ENCODE data around the gene TMEM209. TPM values are rescaled to one million over a fixed set of nuclear protein-coding genes. Genes with fewer than 3 reads are reported as not detected.

TMEM209 gene
- polyA plus RNA-seq, 2 of the 4 experiments (the other 2 are of a cell fraction): 12.8 to 36.6 TPM

DNA sequence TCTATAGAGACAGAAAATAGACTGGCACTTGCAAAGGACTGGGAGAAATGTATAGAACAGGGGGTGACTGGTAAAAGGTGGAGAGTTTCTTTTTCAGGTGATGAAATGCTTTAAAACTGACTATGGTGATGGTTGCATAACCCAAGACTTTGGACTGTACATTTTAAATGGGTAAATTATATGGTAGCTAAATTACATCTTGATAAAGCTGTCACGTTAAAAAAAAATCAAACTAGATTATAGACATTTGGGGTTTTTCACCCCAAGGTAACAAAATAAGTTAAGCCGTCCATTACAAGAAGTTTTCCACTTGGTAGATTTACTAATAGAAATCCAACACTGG is 24.0 kb downstream of the TMEM209 start:
- no peak for TF ChIP-seq BHLHE40 (IDR thresholded peaks at IDR 0.05; ENCODE audit: low read depth, low read length)
- 90% methylated on average over 2 of the region's 2 CpGs for WGBS (ENCODE audit: missing lambda C conversion rate)
- DNase-seq (ENCODE audit: low read depth in 1 of 2, low spot score in 1 of 2): no peak
- no peaks in the 10 kb centered on the region for H3K4me1 ChIP-seq
- no peak overlapping the region for H3K4me3 ChIP-seq
- no peak for FAIRE-seq
- no peak overlapping the region for H3K4me2 ChIP-seq
- no peaks in the 10 kb centered on the region for H3K9me3 ChIP-seq
- ChIA-PET POLR2A (no interaction called here), CTCF (interaction anchor here (0.6 to 1.5 kb wide), 4 partner anchors 12 to 109 kb away, joined by 3 to 5 read pairs (median 4); no protein-coding TSS in a partner anchor)
- H3K27ac ChIP-seq: no peak overlapping the region
- ATAC-seq: no peak

DNA sequence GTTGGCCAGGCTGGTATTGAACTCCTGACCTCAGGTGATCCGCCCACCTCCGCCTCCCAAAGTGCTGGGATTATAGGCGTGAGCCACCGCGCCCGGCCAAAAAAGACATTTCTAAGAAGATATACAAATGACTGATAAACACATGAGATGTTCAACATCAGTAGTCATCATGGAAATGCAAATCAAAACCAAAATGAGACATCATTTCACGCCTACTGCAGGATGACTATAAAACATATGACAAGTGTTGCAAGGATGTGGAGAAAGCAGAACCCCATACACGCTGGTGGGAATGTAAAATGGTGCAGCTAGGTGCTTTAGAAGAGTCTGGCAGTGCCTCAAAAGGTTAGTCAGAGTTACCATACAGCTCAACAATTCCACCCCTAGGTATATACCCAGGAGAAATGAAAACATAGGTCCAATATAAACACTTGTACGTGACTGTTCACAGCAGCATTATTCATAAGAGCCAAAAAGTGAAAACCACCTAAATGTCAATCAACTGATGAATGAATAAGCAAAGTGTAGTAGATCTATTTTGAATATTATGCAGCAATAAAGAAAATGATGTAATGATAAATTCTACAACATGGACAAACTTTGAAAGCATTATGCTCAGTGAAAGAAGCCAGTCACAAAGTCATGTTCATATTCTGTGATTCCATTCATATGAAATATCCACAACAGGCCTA is 24.5 kb downstream of the TMEM209 start:
- Histone ChIP-seq H3K9me3 (no peaks in the 10 kb centered on the region), H3K27ac (no peak overlapping the region), H3K4me2 (no peak overlapping the region), H3K4me3 (no peak overlapping the region), H3K4me1 (no peaks in the 10 kb centered on the region)
- no peak for FAIRE-seq
- TF ChIP-seq HDAC2 (IDR thresholded peaks at IDR 0.05): no peak
- TF ChIP-seq CBX8 (IDR thresholded peaks at IDR 0.05): no peak
- TF ChIP-seq RARB (CRISPR knock-in tag; IDR thresholded peaks at IDR 0.05): no peak
- no peak for TF ChIP-seq ZNF302 (CRISPR knock-in tag; IDR thresholded peaks at IDR 0.05)
- TF ChIP-seq POLR2A (IDR thresholded peaks at IDR 0.05; ENCODE audit: low read length): no peak
- no peak for TF ChIP-seq PHF8 (IDR thresholded peaks at IDR 0.05; ENCODE audit: borderline replicate concordance, low read depth)
- 95% methylated on average over 9 of the region's 9 CpGs for WGBS (ENCODE audit: missing lambda C conversion rate)
- POLR2A ChIA-PET: no interaction called here
- CTCF ChIA-PET: interaction anchor here (1.5 kb wide), 1 partner anchor 19 kb away, joined by 4 read pairs; no protein-coding TSS in a partner anchor
- no peak for DNase-seq (ENCODE audit: low read depth in 1 of 2, low spot score in 1 of 2)
- ATAC-seq: no peak

DNA sequence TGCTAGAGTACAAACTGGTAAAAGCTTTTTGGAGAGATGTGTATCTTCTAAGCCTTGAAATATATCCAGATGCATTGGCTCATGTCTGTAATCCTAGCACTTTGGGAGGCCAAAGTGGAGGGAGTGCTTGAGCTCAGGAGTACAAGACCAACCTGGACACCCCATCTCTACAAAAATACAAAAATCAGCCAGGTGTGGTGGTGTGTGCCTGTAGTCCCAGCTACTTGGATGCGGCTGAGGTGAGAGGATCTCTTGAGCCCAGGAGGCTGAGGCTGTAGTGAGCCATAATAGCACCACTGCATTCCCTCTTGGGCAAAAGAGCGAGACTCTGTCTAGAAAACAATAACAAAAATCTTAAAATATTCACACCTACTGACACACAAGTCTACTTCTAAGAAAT is 25.6 kb downstream of the TMEM209 start:
- no peak for DNase-seq (ENCODE audit: low read depth in 1 of 2, low spot score in 1 of 2)
- Histone ChIP-seq H3K4me2 (no peak overlapping the region), H3K4me1 (no peaks in the 10 kb centered on the region), H3K27ac (no peak overlapping the region), H3K9me3 (no peaks in the 10 kb centered on the region), H3K4me3 (no peak overlapping the region)
- 98% methylated on average over 2 of the region's 2 CpGs for WGBS (ENCODE audit: missing lambda C conversion rate)
- TF ChIP-seq, protein P1, sequence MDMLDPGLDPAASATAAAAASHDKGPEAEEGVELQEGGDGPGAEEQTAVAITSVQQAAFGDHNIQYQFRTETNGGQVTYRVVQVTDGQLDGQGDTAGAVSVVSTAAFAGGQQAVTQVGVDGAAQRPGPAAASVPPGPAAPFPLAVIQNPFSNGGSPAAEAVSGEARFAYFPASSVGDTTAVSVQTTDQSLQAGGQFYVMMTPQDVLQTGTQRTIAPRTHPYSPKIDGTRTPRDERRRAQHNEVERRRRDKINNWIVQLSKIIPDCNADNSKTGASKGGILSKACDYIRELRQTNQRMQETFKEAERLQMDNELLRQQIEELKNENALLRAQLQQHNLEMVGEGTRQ (IDR thresholded peaks at IDR 0.05): no peak
- TF ChIP-seq, protein P2, sequence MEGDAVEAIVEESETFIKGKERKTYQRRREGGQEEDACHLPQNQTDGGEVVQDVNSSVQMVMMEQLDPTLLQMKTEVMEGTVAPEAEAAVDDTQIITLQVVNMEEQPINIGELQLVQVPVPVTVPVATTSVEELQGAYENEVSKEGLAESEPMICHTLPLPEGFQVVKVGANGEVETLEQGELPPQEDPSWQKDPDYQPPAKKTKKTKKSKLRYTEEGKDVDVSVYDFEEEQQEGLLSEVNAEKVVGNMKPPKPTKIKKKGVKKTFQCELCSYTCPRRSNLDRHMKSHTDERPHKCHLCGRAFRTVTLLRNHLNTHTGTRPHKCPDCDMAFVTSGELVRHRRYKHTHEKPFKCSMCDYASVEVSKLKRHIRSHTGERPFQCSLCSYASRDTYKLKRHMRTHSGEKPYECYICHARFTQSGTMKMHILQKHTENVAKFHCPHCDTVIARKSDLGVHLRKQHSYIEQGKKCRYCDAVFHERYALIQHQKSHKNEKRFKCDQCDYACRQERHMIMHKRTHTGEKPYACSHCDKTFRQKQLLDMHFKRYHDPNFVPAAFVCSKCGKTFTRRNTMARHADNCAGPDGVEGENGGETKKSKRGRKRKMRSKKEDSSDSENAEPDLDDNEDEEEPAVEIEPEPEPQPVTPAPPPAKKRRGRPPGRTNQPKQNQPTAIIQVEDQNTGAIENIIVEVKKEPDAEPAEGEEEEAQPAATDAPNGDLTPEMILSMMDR (IDR thresholded peaks at IDR 0.05): no peak
- TF ChIP-seq MYC (IDR thresholded peaks at IDR 0.05; ENCODE audit: borderline replicate concordance, low read length) (no peak), JUN (IDR thresholded peaks at IDR 0.05) (no peak), KDM1A (IDR thresholded peaks at IDR 0.05; ENCODE audit: low read depth) (no peak), HOXB13 (CRISPR knock-in tag; IDR thresholded peaks at IDR 0.05; ENCODE audit: low read depth) (no peak), CEBPB (IDR thresholded peaks at IDR 0.05) (no peak), FOSL2 (IDR thresholded peaks at IDR 0.05) (no peak), FOSL2 (CRISPR knock-in tag; IDR thresholded peaks at IDR 0.05) (no peak), FOXS1 (CRISPR knock-in tag; IDR thresholded peaks at IDR 0.05) (no peak), CBX2 (IDR thresholded peaks at IDR 0.05; ENCODE audit: borderline replicate concordance, low read depth) (no peak), JUNB (IDR thresholded peaks at IDR 0.05) (no peak), HEYL (CRISPR knock-in tag; IDR thresholded peaks at IDR 0.05) (no peak), HOXB5 (CRISPR knock-in tag; IDR thresholded peaks at IDR 0.05) (no peak), NR3C1 (IDR thresholded peaks at IDR 0.05) (no peak), GATA3 (IDR thresholded peaks at IDR 0.05; ENCODE audit: borderline replicate concordance) (no peak), POLR2AphosphoS2 (conservative IDR thresholded peaks at IDR 0.05; ENCODE audit: low read length) (no peak)
- CTCF ChIA-PET: no interaction called here
- POLR2A ChIA-PET: no interaction called here
- FAIRE-seq: no peak
- no peak for ATAC-seq

Measured in A549 (cell line).